ENCODE results near the gene SPSB1. TPM values are rescaled to one million over a fixed set of nuclear protein-coding genes. Genes with fewer than 3 reads are reported as not detected.

The SPSB1 gene
- total RNA-seq, 1 donor from 2014 or later: 22.0 TPM

GRCh38 chr1:9271283-9271682 is 21.4 kb upstream of the SPSB1 start:
- Mint-ChIP-seq H3K27ac (peak overlapping the region; percentile 74), H3K36me3 (peaks cover 2% of the 10 kb centered on the region)

GRCh38 chr1:9271861-9272595 is 20.7 kb upstream of the SPSB1 start:
- peak overlapping the region; percentile 74 for H3K27ac Mint-ChIP-seq
- H3K4me1 Mint-ChIP-seq: peaks cover 13% of the 10 kb centered on the region

More at GRCh38 chr1:9271283-9271682, 21.4 kb upstream of the SPSB1 start:
- no peak for TF ChIP-seq CTCF (IDR thresholded peaks at IDR 0.05; ENCODE audit: unreplicated experiment)
- Mint-ChIP-seq H3K4me3 (no peak overlapping the region), H3K9me3 (no peaks in the 10 kb centered on the region), H3K4me1 (peaks cover 13% of the 10 kb centered on the region), H3K27me3 (ENCODE audit: low read depth) (no peaks in the 10 kb centered on the region)
- DNase-seq (ENCODE audit: low spot score in 2 of 2, unreplicated experiment in 2 of 2): no peak

DNA sequence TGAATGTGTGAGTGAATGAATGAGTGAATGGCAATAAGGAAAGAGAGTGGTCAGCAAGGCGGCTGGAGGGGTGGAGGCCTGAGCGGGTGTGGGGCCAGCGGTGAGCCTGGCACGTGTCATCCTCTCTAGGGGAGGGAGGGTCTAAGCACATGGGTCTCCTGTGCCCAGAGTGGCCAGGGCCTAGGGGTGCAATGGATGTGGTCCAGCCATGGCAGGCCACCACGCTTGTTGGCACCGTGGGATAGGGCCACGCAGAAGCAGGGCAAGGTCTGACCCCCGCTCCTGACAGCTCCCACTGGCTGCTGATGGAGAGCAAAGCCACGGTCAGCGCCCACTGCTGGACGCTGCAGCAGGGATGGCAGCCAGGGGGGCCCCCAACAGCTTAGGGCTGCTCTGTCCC is 19.5 kb upstream of the SPSB1 start:
- Mint-ChIP-seq H3K4me1 (peaks cover 11% of the 10 kb centered on the region), H3K27ac (peak overlapping the region; percentile 11), H3K9me3 (no peaks in the 10 kb centered on the region), H3K27me3 (ENCODE audit: low read depth) (no peaks in the 10 kb centered on the region), H3K4me3 (no peak overlapping the region), H3K36me3 (peaks cover 2% of the 10 kb centered on the region)
- no peak for TF ChIP-seq CTCF (IDR thresholded peaks at IDR 0.05; ENCODE audit: unreplicated experiment)
- DNase-seq (ENCODE audit: low spot score in 2 of 2, unreplicated experiment in 2 of 2): no peak

More at GRCh38 chr1:9271861-9272595, 20.7 kb upstream of the SPSB1 start:
- Mint-ChIP-seq H3K27me3 (ENCODE audit: low read depth) (no peaks in the 10 kb centered on the region), H3K9me3 (no peaks in the 10 kb centered on the region), H3K36me3 (peaks cover 2% of the 10 kb centered on the region), H3K4me3 (no peak overlapping the region)
- no peak for TF ChIP-seq CTCF (IDR thresholded peaks at IDR 0.05; ENCODE audit: unreplicated experiment)
- no peak for DNase-seq (ENCODE audit: low spot score in 2 of 2, unreplicated experiment in 2 of 2)

DNA sequence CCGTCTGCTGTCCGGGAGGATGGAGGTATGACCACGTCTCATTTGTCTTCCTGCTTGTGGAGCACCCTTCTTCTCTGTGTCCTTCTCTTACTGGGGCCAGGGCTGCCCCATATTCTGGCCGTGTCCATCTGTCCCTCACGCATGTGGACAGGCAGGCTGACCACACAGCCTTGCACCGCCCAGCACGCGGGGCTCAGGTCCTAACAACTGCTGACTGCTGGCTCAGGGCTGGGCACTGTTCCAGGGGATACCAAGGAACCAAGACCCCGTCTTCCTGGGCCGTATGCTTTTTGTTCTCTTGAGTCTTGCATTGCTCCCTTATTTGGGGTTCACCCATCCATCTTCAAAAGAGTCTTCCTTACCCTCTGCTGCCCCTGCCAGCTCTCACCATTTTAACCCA is 17.5 kb upstream of the SPSB1 start:
- Mint-ChIP-seq H3K27ac (no peak overlapping the region), H3K27me3 (ENCODE audit: low read depth) (peaks cover 2% of the 10 kb centered on the region), H3K9me3 (no peaks in the 10 kb centered on the region), H3K36me3 (peaks cover 2% of the 10 kb centered on the region), H3K4me1 (peaks cover 21% of the 10 kb centered on the region), H3K4me3 (no peak overlapping the region)
- no peak for DNase-seq (ENCODE audit: low spot score in 2 of 2, unreplicated experiment in 2 of 2)
- TF ChIP-seq CTCF (IDR thresholded peaks at IDR 0.05; ENCODE audit: unreplicated experiment): no peak

DNA sequence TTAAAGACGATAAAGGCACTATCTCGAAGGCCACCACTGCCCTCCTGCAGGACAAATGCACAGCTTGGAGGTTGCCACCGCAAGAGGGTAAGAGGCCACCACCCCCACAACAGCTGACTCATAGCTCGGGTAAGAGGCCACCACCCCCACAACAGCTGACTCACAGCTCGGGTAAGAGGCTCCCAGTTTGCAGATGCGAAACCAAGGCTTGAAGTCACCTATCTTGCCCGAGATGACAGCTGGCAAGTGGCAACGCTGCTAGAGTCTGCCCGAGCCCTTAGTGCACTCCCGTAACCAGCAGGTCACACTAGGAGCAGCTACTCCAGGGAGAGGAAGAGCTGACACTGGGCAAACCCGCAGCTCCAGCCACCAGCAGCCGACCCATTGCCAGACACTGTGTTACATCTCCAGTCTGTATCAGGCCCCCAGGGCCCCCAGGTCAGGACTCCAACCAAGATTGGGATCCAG is 17.1 kb upstream of the SPSB1 start:
- Mint-ChIP-seq H3K4me1 (peaks cover 21% of the 10 kb centered on the region), H3K27ac (no peak overlapping the region), H3K4me3 (no peak overlapping the region), H3K36me3 (peaks cover 2% of the 10 kb centered on the region), H3K9me3 (no peaks in the 10 kb centered on the region), H3K27me3 (ENCODE audit: low read depth) (peaks cover 4% of the 10 kb centered on the region)
- no peak for TF ChIP-seq CTCF (IDR thresholded peaks at IDR 0.05; ENCODE audit: unreplicated experiment)
- DNase-seq (ENCODE audit: low spot score in 2 of 2, unreplicated experiment in 2 of 2): no peak

Measured in mesothelial cell of epicardium (in vitro differentiated cells).